ENCODE measurements around the gene TOR1B.

DNA sequence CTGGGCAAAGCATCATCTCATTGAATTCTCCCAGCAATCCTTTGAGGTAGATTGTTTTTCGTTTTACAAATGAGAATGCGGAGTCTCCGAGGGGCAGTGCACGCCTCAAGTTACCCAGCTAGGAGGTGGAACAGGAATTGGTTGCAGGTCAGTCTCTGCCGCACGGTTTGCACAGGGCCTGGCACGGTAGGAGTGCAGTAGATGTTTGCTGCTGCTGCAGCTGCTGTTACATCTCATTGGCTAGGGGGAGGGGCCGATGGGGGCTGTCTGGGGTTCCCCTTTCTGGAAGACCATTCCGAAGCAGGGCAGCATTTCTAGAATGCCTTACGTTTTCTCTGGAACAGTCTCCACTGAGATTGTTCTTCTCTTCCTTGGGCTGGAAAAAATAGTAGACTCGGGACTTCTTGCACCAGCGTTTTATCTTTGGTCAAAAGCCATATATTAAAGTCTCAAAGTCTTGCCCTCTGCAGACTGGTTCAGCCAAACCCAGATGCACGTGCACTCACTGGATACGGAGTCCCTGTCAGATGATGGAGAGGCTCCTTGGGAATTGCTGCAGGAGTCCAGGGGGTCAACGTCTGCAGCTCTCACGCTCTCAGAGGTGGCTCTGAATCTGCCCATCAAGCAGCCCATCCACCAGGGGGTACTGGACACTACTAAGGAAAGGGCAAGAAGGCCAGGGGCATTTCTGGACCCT is 33.5 kb downstream of the TOR1B start:
- TF ChIP-seq, protein P1, sequence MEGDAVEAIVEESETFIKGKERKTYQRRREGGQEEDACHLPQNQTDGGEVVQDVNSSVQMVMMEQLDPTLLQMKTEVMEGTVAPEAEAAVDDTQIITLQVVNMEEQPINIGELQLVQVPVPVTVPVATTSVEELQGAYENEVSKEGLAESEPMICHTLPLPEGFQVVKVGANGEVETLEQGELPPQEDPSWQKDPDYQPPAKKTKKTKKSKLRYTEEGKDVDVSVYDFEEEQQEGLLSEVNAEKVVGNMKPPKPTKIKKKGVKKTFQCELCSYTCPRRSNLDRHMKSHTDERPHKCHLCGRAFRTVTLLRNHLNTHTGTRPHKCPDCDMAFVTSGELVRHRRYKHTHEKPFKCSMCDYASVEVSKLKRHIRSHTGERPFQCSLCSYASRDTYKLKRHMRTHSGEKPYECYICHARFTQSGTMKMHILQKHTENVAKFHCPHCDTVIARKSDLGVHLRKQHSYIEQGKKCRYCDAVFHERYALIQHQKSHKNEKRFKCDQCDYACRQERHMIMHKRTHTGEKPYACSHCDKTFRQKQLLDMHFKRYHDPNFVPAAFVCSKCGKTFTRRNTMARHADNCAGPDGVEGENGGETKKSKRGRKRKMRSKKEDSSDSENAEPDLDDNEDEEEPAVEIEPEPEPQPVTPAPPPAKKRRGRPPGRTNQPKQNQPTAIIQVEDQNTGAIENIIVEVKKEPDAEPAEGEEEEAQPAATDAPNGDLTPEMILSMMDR (IDR thresholded peaks at IDR 0.05; ENCODE audit: poor library complexity, severe bottlenecking) = no peak
- TF ChIP-seq, protein P2, sequence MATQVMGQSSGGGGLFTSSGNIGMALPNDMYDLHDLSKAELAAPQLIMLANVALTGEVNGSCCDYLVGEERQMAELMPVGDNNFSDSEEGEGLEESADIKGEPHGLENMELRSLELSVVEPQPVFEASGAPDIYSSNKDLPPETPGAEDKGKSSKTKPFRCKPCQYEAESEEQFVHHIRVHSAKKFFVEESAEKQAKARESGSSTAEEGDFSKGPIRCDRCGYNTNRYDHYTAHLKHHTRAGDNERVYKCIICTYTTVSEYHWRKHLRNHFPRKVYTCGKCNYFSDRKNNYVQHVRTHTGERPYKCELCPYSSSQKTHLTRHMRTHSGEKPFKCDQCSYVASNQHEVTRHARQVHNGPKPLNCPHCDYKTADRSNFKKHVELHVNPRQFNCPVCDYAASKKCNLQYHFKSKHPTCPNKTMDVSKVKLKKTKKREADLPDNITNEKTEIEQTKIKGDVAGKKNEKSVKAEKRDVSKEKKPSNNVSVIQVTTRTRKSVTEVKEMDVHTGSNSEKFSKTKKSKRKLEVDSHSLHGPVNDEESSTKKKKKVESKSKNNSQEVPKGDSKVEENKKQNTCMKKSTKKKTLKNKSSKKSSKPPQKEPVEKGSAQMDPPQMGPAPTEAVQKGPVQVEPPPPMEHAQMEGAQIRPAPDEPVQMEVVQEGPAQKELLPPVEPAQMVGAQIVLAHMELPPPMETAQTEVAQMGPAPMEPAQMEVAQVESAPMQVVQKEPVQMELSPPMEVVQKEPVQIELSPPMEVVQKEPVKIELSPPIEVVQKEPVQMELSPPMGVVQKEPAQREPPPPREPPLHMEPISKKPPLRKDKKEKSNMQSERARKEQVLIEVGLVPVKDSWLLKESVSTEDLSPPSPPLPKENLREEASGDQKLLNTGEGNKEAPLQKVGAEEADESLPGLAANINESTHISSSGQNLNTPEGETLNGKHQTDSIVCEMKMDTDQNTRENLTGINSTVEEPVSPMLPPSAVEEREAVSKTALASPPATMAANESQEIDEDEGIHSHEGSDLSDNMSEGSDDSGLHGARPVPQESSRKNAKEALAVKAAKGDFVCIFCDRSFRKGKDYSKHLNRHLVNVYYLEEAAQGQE (IDR thresholded peaks at IDR 0.05; ENCODE audit: borderline replicate concordance) = no peak
- TF ChIP-seq POLR2AphosphoS5 (IDR thresholded peaks at IDR 0.05) = no peak
- no peak for TF ChIP-seq SMC3 (conservative IDR thresholded peaks at IDR 0.05; ENCODE audit: poor library complexity)
- no peak for TF ChIP-seq TAF1 (IDR thresholded peaks at IDR 0.05; ENCODE audit: low read depth)
